Sigmoid colon (tissue), 4 donors: ENCODE measurements around the gene RRBP1.

ENCODE experiments used
- EP300 ChIP-seq, 4 donors: sonication (generic); formaldehyde crosslinking; IDR thresholded peaks; one replicate each; pipeline ENCODE4 v1.6.1; 2017; ENCODE audit warnings: antibody characterized with exemption in 4 of 4
- POLR2A ChIP-seq, 2 donors: fragments of 450-650 bp; IDR thresholded peaks; one replicate each; pipeline ENCODE4 v1.6.1; 2016; ENCODE audit warnings: antibody characterized with exemption in 2 of 2, mild to moderate bottlenecking in 2 of 2, moderate library complexity in 2 of 2
- TF ChIP-seq, protein P1 (sequence below), 4 experiments: fragments of 450-650 bp in 3 of 4; fragments of 200-600 bp in 1 of 4; IDR thresholded peaks; one replicate each; pipeline ENCODE4 v1.5.1; 2016 to 2019; ENCODE audit warnings: antibody characterized with exemption in 4 of 4, mild to moderate bottlenecking in 3 of 4, moderate library complexity in 2 of 4

DNA sequence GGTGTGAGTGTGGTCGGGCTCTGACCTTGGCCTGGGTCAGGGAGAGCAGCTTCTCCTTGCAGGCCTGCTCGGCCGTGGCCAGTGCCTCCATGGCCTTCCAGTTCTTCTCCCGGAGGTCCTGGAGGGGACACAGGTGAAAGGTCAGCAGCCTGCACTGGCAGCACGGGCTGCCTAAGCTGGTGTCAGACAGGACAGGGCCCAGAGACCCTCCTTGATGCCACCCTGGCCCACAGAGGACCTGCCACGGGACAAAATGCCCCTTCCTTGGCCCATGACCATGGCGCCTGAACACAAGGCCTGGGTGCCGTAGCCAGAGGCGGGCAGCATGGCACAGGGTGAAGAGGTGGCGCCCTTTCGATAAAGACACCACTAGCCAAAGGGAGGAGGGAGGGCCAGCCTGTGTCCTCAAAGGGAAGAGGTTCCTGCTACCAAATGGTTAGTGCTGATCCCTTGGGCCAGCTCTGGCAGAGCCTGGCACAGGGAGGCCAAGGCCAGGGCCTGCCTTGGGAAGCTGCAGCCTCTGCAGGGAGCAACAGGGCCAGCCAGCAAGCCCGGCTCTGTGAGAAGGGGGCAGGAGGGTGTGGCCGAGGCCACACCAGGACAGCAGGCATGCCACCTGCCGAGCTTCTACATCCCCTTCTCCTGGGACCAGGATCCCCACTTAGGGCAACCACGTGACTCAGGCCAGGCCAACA, 57.3 kb downstream of the RRBP1 start:
- TF ChIP-seq, protein P1, sequence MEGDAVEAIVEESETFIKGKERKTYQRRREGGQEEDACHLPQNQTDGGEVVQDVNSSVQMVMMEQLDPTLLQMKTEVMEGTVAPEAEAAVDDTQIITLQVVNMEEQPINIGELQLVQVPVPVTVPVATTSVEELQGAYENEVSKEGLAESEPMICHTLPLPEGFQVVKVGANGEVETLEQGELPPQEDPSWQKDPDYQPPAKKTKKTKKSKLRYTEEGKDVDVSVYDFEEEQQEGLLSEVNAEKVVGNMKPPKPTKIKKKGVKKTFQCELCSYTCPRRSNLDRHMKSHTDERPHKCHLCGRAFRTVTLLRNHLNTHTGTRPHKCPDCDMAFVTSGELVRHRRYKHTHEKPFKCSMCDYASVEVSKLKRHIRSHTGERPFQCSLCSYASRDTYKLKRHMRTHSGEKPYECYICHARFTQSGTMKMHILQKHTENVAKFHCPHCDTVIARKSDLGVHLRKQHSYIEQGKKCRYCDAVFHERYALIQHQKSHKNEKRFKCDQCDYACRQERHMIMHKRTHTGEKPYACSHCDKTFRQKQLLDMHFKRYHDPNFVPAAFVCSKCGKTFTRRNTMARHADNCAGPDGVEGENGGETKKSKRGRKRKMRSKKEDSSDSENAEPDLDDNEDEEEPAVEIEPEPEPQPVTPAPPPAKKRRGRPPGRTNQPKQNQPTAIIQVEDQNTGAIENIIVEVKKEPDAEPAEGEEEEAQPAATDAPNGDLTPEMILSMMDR (IDR thresholded peaks at IDR 0.05) = no peak
- TF ChIP-seq POLR2A (IDR thresholded peaks at IDR 0.05) (no peak), EP300 (IDR thresholded peaks at IDR 0.05) (no peak)
